PC-3 (cell line): ENCODE measurements around the gene ST6GAL1. TPM values are rescaled to one million over a fixed set of nuclear protein-coding genes. Genes with fewer than 3 reads are reported as not detected.

Experiments
- ATAC-seq: fragments of 200-7000 bp; cut with Tn5 transposase; 2 replicates; pipeline ENCODE4 v1.9.1; 2020; ENCODE audit warnings: mild to moderate bottlenecking, moderate library complexity
- BruUV-seq: library from RNA; stranded (reverse); fragments of 400-500 nt; replicated peaks from 2 replicates; lab custom pipeline; 2021; lab: Mats Ljungman, UMichigan
- CTCF ChIA-PET: fragments of 300-600 bp; sonication (Branson Sonifier 250); formaldehyde crosslinking; loops from one replicate; lab custom pipeline; 2022; ENCODE audit warnings: antibody characterized with exemption; lab: Charles Lee
- POLR2A ChIA-PET: fragments of 300-600 bp; sonication (Branson Sonifier 250); formaldehyde crosslinking; loops from one replicate; lab custom pipeline; 2022; ENCODE audit warnings: antibody characterized with exemption; ENCODE audit not compliant: unreplicated experiment; lab: Charles Lee
- DNase-seq: peaks from one replicate; pipeline ENCODE4 v3.0.0-alpha.2; 2015
- H2AFZ ChIP-seq: fragments of 300-600 bp; sonication (generic); 2 replicates; pipeline ENCODE4 v1.6.0; 2016; ENCODE audit warnings: antibody characterized with exemption, low read length
- H3F3A ChIP-seq: fragments of 300-600 bp; sonication (generic); one replicate; pipeline ENCODE4 v1.6.0; 2017; ENCODE audit warnings: antibody characterized with exemption, low read length, control low read depth, mild to moderate bottlenecking; ENCODE audit not compliant: unreplicated experiment
- H3K27ac ChIP-seq: fragments of 300-600 bp; sonication (generic); 2 replicates; pipeline ENCODE4 v1.5.1; 2016; ENCODE audit warnings: mild to moderate bottlenecking, low read length
- H3K27me3 ChIP-seq: fragments of 300-600 bp; sonication (generic); 2 replicates; pipeline ENCODE4 v1.6.1; 2016; ENCODE audit warnings: low read length, mixed read lengths
- H3K36me3 ChIP-seq: fragments of 300-600 bp; sonication (generic); 2 replicates; pipeline ENCODE4 v1.6.1; 2016; ENCODE audit warnings: low read depth, mixed run types, low read length, mixed read lengths
- H3K4me1 ChIP-seq: fragments of 300-600 bp; sonication (generic); 2 replicates; pipeline ENCODE4 v1.5.1; 2016; ENCODE audit warnings: low read length; ENCODE audit not compliant: insufficient read depth
- H3K4me2 ChIP-seq: fragments of 300-600 bp; sonication (generic); 2 replicates; pipeline ENCODE4 v1.6.0; 2016; ENCODE audit warnings: low read length
- H3K4me3 ChIP-seq: fragments of 300-600 bp; sonication (generic); 2 replicates; pipeline ENCODE4 v1.5.1; 2016; ENCODE audit warnings: mild to moderate bottlenecking, low read length, mixed read lengths
- H3K79me2 ChIP-seq: fragments of 300-600 bp; sonication (generic); 2 replicates; pipeline ENCODE4 v1.6.1; 2017; ENCODE audit warnings: low read length, mixed read lengths
- H3K9ac ChIP-seq: fragments of 300-600 bp; sonication (generic); 2 replicates; pipeline ENCODE4 v1.6.0; 2016; ENCODE audit warnings: mild to moderate bottlenecking, low read length
- H3K9me2 ChIP-seq: fragments of 300-600 bp; sonication (generic); replicated peaks from 2 replicates; pipeline ENCODE4 v1.6.1; 2016; ENCODE audit warnings: mixed run types, low read length, mixed read lengths
- H3K9me3 ChIP-seq: fragments of 300-600 bp; sonication (generic); 2 replicates; pipeline ENCODE4 v1.6.1; 2016; ENCODE audit warnings: low read length, mixed read lengths
- H4K20me1 ChIP-seq: fragments of 300-600 bp; sonication (generic); 2 replicates; pipeline ENCODE4 v1.6.1; 2016; ENCODE audit warnings: low read length, mixed read lengths
- EZH2 ChIP-seq: fragments of 300-600 bp; sonication (generic); IDR thresholded peaks from one replicate; pipeline ENCODE4 v1.6.1; 2017; ENCODE audit warnings: antibody characterized with exemption, mild to moderate bottlenecking, low read length; ENCODE audit not compliant: unreplicated experiment
- EZH2phosphoT487 ChIP-seq: fragments of 300-600 bp; sonication (generic); IDR thresholded peaks from 2 replicates; pipeline ENCODE4 v1.6.1; 2018; ENCODE audit warnings: mild to moderate bottlenecking, antibody characterized with exemption, low read length, borderline replicate concordance
- intact Hi-C: fragments of 100-400 bp; cut with micrococcal nuclease; formaldehyde crosslinking; loops from 2 replicates; pipeline ENCODE4 v1.9.0; 2023
- total RNA-seq: library from RNA; depleted of rRNA; stranded (reverse); fragments of >200 nt; gene quantifications from 2 replicates; pipeline ENCODE4 v1.2.3, GENCODE V29; 2014
- TF ChIP-seq, protein P1 (sequence below): fragments of 300-600 bp; sonication (generic); conservative IDR thresholded peaks from 2 replicates; pipeline ENCODE4 v1.5.1; 2017; ENCODE audit warnings: antibody characterized with exemption, low read depth, mild to moderate bottlenecking, low read length

The ST6GAL1 gene
- total RNA-seq, 1 experiment from 2014 or later, result 9.4 TPM

- no peak overlapping the region for H2AFZ ChIP-seq
- H3K79me2 ChIP-seq, result no peaks in the 10 kb centered on the region
- H3F3A ChIP-seq, result no peaks in the 10 kb centered on the region
- intact Hi-C loops, result no loop called here
- no peaks in the 10 kb centered on the region for H3K4me1 ChIP-seq
- ATAC-seq (no peak), DNase-seq (no peak)
- ChIA-PET CTCF (no interaction called here), POLR2A (no interaction called here)
- H3K9me3 ChIP-seq, result no peaks in the 10 kb centered on the region
- no peak overlapping the region for H3K4me3 ChIP-seq
- no peaks in the 10 kb centered on the region for H3K36me3 ChIP-seq
- H3K9me2 ChIP-seq, result no peaks in the 10 kb centered on the region
- H3K4me2 ChIP-seq, result no peak overlapping the region
- H3K9ac ChIP-seq, result no peak overlapping the region
- no peak for TF ChIP-seq EZH2phosphoT487
- TF ChIP-seq, protein P1, sequence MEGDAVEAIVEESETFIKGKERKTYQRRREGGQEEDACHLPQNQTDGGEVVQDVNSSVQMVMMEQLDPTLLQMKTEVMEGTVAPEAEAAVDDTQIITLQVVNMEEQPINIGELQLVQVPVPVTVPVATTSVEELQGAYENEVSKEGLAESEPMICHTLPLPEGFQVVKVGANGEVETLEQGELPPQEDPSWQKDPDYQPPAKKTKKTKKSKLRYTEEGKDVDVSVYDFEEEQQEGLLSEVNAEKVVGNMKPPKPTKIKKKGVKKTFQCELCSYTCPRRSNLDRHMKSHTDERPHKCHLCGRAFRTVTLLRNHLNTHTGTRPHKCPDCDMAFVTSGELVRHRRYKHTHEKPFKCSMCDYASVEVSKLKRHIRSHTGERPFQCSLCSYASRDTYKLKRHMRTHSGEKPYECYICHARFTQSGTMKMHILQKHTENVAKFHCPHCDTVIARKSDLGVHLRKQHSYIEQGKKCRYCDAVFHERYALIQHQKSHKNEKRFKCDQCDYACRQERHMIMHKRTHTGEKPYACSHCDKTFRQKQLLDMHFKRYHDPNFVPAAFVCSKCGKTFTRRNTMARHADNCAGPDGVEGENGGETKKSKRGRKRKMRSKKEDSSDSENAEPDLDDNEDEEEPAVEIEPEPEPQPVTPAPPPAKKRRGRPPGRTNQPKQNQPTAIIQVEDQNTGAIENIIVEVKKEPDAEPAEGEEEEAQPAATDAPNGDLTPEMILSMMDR, result no peak
- H3K27me3 ChIP-seq, result no peaks in the 10 kb centered on the region
- no peaks in the 10 kb centered on the region for H4K20me1 ChIP-seq
- no TSS peak for BruUV-seq
- no peak overlapping the region for H3K27ac ChIP-seq
These were observed 8.7 kb upstream of the ST6GAL1 start for GRCh38 chr3:186921578-186921977.

GRCh38 chr3:186922224-186922623 is 8.1 kb upstream of the ST6GAL1 start:
- TF ChIP-seq EZH2phosphoT487 (no peak), EZH2 (no peak)
- TF ChIP-seq, protein P1, result no peak
- no peaks in the 10 kb centered on the region for H3K27me3 ChIP-seq
- no peaks in the 10 kb centered on the region for H4K20me1 ChIP-seq
- no peak for DNase-seq
- no peak overlapping the region for H3K27ac ChIP-seq
- ATAC-seq, result no peak
- no peaks in the 10 kb centered on the region for H3K9me2 ChIP-seq
- intact Hi-C loops, result no loop called here
- CTCF ChIA-PET, result no interaction called here
- H3K79me2 ChIP-seq, result no peaks in the 10 kb centered on the region
- no peaks in the 10 kb centered on the region for H3K36me3 ChIP-seq
- no peaks in the 10 kb centered on the region for H3F3A ChIP-seq
- no peak overlapping the region for H3K4me2 ChIP-seq
- H3K4me3 ChIP-seq, result no peak overlapping the region
- no peak overlapping the region for H3K9ac ChIP-seq
- no TSS peak for BruUV-seq
- no peak overlapping the region for H2AFZ ChIP-seq
- no peaks in the 10 kb centered on the region for H3K4me1 ChIP-seq
- POLR2A ChIA-PET, result no interaction called here
- no peaks in the 10 kb centered on the region for H3K9me3 ChIP-seq

DNA sequence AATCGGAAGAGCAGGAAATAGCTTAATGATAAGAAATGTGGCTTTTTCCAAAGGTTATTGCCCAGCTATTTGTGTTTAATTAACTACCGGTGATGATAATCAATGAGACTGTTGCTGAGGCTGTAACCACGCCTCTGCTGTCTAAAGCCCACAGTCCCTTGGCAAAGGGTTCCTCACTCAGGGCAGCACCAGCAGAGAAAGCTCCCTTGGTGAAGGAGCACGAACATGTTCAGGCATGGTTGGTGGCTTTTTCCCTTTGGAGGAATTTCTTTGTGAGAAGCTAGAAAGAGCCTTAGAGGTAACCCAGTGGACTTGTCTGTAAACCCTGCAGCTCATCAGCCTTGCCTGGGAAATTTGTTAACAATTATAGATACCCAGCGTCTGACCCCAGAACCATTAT is 7.5 kb upstream of the ST6GAL1 start:
- Histone ChIP-seq H3K4me1 (no peaks in the 10 kb centered on the region), H3K4me3 (no peak overlapping the region), H3K4me2 (no peak overlapping the region), H3K9ac (no peak overlapping the region), H3K9me2 (no peaks in the 10 kb centered on the region), H3K27me3 (no peaks in the 10 kb centered on the region), H2AFZ (no peak overlapping the region), H3K9me3 (no peaks in the 10 kb centered on the region), H3K27ac (no peak overlapping the region), H4K20me1 (no peaks in the 10 kb centered on the region), H3K36me3 (no peaks in the 10 kb centered on the region), H3F3A (no peaks in the 10 kb centered on the region), H3K79me2 (no peaks in the 10 kb centered on the region)
- ChIA-PET POLR2A (no interaction called here), CTCF (no interaction called here)
- intact Hi-C loops, result no loop called here
- no TSS peak for BruUV-seq
- no peak for DNase-seq
- ATAC-seq, result no peak
- TF ChIP-seq EZH2 (no peak), EZH2phosphoT487 (no peak)
- TF ChIP-seq, protein P1, result no peak
